SU-DHL-6 (cell line): ENCODE measurements around the gene SGK1.

Source experiments
- H2AFZ ChIP-seq: fragments of 200-600 bp; sonication (generic); 2 replicates; pipeline ENCODE4 v1.6.1; 2014; ENCODE audit warnings: low read depth, mild to moderate bottlenecking, moderate library complexity, mixed read lengths, antibody characterized with exemption, low read length; ENCODE audit not compliant: severe bottlenecking
- H3F3A ChIP-seq: fragments of 200-600 bp; shearing (Covaris generic); 2 replicates; pipeline ENCODE4 v1.6.0; 2016; ENCODE audit warnings: antibody characterized with exemption, mild to moderate bottlenecking; ENCODE audit not compliant: insufficient read depth
- H3K27ac ChIP-seq: fragments of 200-600 bp; sonication (generic); 2 replicates; pipeline ENCODE4 v1.5.1; 2016; ENCODE audit warnings: low read depth, mild to moderate bottlenecking, low read length, moderate library complexity, mixed read lengths
- H3K27me3 ChIP-seq: fragments of 200-600 bp; sonication (generic), shearing (Covaris generic); 2 replicates; pipeline ENCODE4 v1.6.0; 2014; ENCODE audit warnings: mild to moderate bottlenecking, low read length
- H3K36me3 ChIP-seq: fragments of 200-600 bp; sonication (generic); 2 replicates; pipeline ENCODE4 v1.6.1; 2014; ENCODE audit warnings: mild to moderate bottlenecking, low read length, mixed read lengths
- H3K4me2 ChIP-seq: fragments of 300-600, 200-600 bp; shearing (Covaris generic), sonication (generic); 2 replicates; pipeline ENCODE4 v1.6.0; 2014; ENCODE audit warnings: low read length, low read depth, mild to moderate bottlenecking; ENCODE audit not compliant: poor library complexity, severe bottlenecking
- H3K4me3 ChIP-seq: fragments of 200-600 bp; sonication (generic); 2 replicates; pipeline ENCODE4 v1.5.1; 2014; ENCODE audit warnings: antibody characterized with exemption, low read length, mild to moderate bottlenecking, mixed read lengths; ENCODE audit not compliant: insufficient read depth, poor library complexity, severe bottlenecking
- H3K79me2 ChIP-seq: fragments of 200-600 bp; sonication (generic); 2 replicates; pipeline ENCODE4 v1.6.1; 2014; ENCODE audit warnings: mild to moderate bottlenecking, low read length, moderate library complexity; ENCODE audit not compliant: insufficient read depth
- H3K9ac ChIP-seq: fragments of 200-600 bp; sonication (generic); 2 replicates; pipeline ENCODE4 v1.7.0; 2014; ENCODE audit warnings: mild to moderate bottlenecking, low read length
- H3K9me2 ChIP-seq: fragments of 200-600 bp; sonication (generic); replicated peaks from 2 replicates; pipeline ENCODE4 v1.6.1; 2014; ENCODE audit warnings: low read length; ENCODE audit not compliant: insufficient read depth
- H3K9me3 ChIP-seq: fragments of 200-600 bp; sonication (generic); 2 replicates; pipeline ENCODE4 v1.6.1; 2014; ENCODE audit warnings: low read length, mixed read lengths; ENCODE audit not compliant: insufficient read depth
- H4K20me1 ChIP-seq: fragments of 200-600 bp; sonication (generic); 2 replicates; pipeline ENCODE4 v1.6.1; 2014; ENCODE audit warnings: low read depth, mild to moderate bottlenecking, antibody characterized with exemption, low read length, moderate library complexity, mixed read lengths
- CTCF ChIP-seq: fragments of 200-600 bp; sonication (generic); IDR thresholded peaks from one replicate; pipeline ENCODE4 v1.5.1; 2017; ENCODE audit warnings: antibody characterized with exemption, mild to moderate bottlenecking, low read length, moderate library complexity; ENCODE audit not compliant: insufficient read depth, poor library complexity, severe bottlenecking
- EZH2phosphoT487 ChIP-seq: fragments of 200-600 bp; sonication (generic), shearing (Covaris generic); conservative IDR thresholded peaks from 2 replicates; pipeline ENCODE4 v1.6.1; 2018; ENCODE audit warnings: mild to moderate bottlenecking, antibody characterized with exemption, low read length, moderate library complexity, mixed read lengths

Gene SGK1

DNA sequence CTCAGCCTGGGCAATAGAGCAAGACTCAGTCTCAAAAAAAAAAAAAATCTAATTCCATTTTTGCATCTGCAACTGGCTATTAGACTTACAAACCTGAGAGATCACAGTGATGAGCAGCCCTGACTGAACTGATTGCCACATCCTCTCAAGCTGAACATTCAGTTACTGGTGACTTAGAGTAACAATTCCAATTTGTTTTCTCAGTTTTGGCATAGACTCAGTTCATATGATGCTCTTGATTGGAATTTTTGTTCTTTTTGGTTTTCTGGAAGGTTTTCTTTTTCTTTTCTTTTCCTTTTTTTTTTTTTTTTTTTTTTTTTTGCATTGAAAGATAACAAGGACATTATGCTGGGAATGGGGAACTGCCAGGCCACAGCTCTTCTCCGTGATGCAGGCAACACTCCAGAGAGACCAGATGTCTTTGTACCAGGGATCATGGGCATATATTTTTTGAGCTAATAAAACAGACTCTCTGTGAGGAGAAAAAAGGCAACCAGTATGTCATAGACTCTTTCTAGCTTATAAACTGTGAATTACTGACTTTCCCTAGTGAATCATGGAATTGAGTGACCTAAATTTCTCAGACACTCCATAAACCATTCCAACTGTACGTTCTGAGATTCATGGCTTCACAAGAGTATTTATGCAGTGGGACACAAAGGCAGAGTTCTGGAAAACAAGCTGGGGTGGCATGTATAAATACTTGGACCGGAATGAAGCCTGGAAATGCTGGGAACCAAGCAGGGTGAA lies 179.5 kb downstream of the SGK1 start:
- Histone ChIP-seq H3K36me3 (no peaks in the 10 kb centered on the region), H2AFZ (no peak overlapping the region), H3K27ac (no peak overlapping the region), H3K9ac (no peak overlapping the region), H3K4me3 (no peak overlapping the region), H3K9me3 (no peaks in the 10 kb centered on the region), H3K4me2 (no peak overlapping the region), H3K27me3 (no peaks in the 10 kb centered on the region), H3F3A (no peaks in the 10 kb centered on the region), H3K9me2 (no peaks in the 10 kb centered on the region), H4K20me1 (no peaks in the 10 kb centered on the region), H3K79me2 (no peaks in the 10 kb centered on the region)
- no peak for TF ChIP-seq CTCF
- TF ChIP-seq EZH2phosphoT487 = no peak

DNA sequence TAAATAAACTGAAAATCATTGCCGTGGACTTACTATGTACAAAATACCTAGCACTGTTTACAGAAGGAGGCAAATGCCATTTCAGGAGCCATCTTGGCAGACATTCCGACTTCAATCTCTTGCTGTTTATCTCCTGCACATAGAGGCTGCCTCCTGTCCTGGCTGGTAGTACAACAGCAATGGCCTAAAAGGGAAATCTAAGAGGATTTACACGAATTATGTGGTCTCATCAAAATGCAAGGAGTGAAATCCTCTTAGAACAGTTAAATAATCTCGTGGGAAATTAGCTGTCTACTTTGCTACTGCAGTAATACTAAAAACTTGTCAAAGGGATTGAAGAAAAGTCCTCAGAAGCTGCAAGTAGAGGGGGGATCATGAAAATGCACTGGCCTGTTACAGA lies 183.3 kb downstream of the SGK1 start:
- Histone ChIP-seq H3K27ac (no peak overlapping the region), H3K4me3 (no peak overlapping the region), H3K27me3 (no peaks in the 10 kb centered on the region), H3K36me3 (no peaks in the 10 kb centered on the region), H3F3A (no peaks in the 10 kb centered on the region), H3K9me3 (no peaks in the 10 kb centered on the region), H4K20me1 (no peaks in the 10 kb centered on the region), H3K9me2 (no peaks in the 10 kb centered on the region), H3K9ac (no peak overlapping the region), H3K79me2 (no peaks in the 10 kb centered on the region), H3K4me2 (no peak overlapping the region), H2AFZ (no peak overlapping the region)
- TF ChIP-seq CTCF (no peak), EZH2phosphoT487 (no peak)

DNA sequence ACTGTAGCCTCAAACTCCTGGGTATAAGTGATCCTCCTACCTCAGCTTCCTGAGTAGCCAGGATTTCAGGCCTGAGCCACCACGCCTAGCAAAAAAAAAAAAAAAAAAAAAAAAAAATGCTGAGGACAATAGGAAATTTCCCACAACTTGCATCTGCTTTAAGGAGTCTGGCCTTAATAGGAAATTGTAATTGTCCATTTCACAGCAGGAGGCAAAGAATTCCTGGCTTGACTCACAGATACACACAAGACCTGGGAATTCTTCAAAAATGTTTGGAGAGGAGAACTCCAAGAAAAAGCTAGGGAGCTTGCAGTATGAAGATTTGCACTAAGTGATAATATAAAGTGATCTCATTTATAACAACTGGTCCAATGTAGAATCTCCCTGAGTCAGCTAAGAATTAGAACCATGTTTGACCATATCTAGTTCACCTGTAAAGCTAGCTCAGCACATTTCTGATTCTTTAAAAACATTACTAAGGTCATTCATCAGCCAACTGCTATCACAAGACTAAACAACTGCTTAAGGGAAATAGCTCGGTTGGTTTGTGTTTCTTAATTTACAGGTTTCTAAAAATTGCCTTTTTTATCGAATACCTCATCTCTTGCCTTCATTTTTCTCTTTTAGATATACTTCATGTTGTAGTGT lies 185.3 kb downstream of the SGK1 start:
- H3K36me3 ChIP-seq = no peaks in the 10 kb centered on the region
- H3K79me2 ChIP-seq = no peaks in the 10 kb centered on the region
- no peak overlapping the region for H3K9ac ChIP-seq
- no peaks in the 10 kb centered on the region for H3F3A ChIP-seq
- H4K20me1 ChIP-seq = no peaks in the 10 kb centered on the region
- TF ChIP-seq EZH2phosphoT487 = no peak
- no peak for TF ChIP-seq CTCF
- no peaks in the 10 kb centered on the region for H3K9me2 ChIP-seq
- no peak overlapping the region for H3K4me3 ChIP-seq
- H3K9me3 ChIP-seq = no peaks in the 10 kb centered on the region
- H3K27me3 ChIP-seq = no peaks in the 10 kb centered on the region
- H2AFZ ChIP-seq = no peak overlapping the region
- H3K4me2 ChIP-seq = no peak overlapping the region
- H3K27ac ChIP-seq = no peak overlapping the region
